GM12891 (cell line): Measurements from ENCODE around the gene CTNNA3.

ENCODE experiments used
- POLR2A ChIP-seq: IDR thresholded peaks from 2 replicates; pipeline ENCODE4 v1.6.1; 2011; ENCODE audit warnings: low read depth, low read length, control low read depth
- POLR2AphosphoS5 ChIP-seq: IDR thresholded peaks from 2 replicates; pipeline ENCODE4 v1.6.1; 2011; ENCODE audit warnings: low read depth, low read length, control low read depth

- no peak for TF ChIP-seq POLR2AphosphoS5
- TF ChIP-seq POLR2A, result no peak
These were observed 949.7 kb downstream of the CTNNA3 start for GRCh38 chr10:66746246-66746645.
